Stimulated activated CD4-positive, alpha-beta T cell treated with anti-CD3 and anti-CD28 coated beads, TNF-alpha, amount 100 ng/mL, for 4 hours (primary cell): ENCODE results near the gene OTUD4.

Experiments used
- DNase-seq, 3 experiments: peaks; one replicate each; pipeline ENCODE4 v3.0.0-alpha.2; 2020; ENCODE audit warnings: low read depth in 3 of 3

OTUD4 gene

DNA sequence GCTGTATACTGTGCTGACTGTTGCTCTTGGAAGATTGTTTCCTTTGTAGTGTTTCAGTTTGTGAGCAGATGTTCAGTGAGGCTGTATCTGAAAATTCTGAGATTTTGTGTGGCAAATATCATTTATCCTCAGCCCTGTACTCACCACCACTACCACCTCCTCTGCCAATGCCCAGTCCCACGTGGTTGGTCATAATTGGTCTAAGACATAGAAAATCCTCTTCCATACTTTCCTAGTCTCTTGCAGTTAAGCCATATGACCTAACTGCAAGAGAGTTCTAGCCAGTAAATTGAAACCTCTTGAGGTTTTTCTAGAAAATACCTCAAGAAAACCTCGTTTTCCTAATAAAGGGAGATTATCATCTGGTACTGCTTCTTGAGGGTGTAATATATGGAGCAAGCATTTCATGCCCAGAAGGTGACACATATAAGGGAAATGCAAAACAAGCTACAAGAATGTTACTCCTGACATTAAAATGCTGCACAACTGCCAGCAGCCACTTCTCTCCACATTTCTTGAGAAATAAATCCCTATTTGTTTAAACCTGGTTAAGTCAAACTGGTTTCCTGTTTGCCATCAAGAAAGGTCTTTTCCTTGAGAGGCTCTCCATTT lies 49.5 kb downstream of the OTUD4 start:
- no peak for DNase-seq

DNA sequence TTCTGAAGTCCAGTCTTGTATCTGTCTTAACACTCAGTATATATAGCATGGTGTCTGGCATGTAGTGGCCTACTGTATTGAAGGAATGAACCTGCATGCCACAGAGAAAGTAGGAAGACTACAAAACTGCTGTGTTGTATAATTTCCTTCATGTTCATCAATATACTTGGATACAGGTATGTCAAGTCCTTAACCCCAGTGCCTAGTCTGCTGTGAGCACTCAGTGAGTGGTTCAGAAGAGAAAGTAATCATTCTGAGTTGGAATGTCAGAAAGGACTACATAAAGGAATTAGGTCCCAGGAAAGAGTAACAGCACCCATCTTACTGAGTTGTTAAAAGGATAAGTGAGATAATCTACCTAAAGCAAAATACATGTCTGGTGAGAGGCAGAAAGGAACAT lies 50.3 kb downstream of the OTUD4 start:
- DNase-seq = no peak

DNA sequence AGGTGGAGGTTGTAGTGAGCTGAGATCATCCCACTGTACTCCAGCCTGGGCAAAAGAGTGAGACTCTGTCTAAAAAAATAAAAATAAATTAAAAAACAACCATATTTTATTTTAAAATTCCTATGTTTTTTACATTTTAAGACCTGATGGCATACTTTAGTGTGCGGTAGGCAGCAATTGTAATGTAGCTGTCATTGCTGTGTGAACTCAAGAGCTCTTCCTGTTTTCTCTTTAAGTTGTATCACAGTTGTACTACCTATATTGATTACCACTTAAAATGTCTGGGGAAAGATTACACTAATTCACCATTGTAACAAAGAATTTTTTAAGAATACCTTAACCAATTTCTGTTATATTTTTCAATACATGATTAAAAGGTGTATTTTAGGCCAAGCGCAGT lies 55.0 kb downstream of the OTUD4 start:
- no peak for DNase-seq

DNA sequence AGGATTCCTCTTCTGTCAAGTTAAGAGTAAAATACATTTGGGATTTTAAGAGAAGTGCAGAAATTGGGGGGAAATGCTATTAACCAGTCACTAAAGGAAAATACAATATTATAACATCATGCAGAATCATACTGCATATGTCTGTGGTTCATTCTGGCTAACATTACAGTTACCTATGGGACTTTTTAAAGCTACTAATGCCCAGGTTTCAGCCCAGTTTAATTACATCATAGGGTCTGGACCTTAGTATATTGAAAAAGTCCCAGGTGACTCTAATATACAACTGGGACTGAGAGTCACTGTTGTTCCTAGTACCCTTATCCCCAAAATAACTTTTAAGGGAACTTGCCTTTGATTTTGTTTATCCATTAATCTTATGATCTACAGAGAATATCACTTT lies 72.3 kb downstream of the OTUD4 start:
- no peak for DNase-seq

DNA sequence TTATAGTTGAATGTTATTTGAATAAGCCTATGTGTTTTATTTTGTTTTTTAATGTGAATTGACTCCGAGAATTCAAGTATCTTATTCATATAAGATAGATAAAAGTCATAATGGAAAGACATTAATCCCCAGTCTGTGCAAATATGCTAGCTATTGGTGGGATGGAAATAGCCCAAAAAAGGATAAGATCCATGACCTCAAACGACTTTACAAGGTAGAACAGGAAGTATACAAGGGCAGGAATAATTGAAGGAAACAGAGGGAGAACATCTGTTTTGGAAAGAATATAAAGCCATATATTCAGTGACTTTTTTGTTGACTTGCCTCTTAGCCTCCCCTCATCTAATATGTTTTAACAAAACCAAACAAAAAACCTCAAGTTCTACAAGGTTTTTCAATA lies 73.3 kb downstream of the OTUD4 start:
- DNase-seq = no peak

DNA sequence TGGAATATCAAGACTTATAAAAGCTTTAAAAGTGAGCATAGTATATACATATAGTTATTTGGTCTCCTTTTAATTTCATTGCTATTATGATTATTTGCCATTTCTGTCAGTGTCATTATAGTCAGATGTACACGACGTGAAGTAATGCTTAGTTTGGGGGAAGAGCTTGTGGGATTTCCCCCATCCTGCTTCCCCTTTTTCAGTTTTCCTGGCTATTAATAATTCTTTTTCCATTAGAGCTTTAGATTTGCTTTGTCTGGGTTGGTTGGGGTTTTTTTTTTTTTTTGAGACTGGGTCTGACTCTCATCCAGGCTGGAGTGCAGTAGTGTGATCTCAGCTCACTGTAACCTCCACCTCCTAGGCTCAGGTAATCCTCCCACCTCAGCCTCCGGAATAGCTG lies 76.9 kb downstream of the OTUD4 start:
- DNase-seq = no peak

DNA sequence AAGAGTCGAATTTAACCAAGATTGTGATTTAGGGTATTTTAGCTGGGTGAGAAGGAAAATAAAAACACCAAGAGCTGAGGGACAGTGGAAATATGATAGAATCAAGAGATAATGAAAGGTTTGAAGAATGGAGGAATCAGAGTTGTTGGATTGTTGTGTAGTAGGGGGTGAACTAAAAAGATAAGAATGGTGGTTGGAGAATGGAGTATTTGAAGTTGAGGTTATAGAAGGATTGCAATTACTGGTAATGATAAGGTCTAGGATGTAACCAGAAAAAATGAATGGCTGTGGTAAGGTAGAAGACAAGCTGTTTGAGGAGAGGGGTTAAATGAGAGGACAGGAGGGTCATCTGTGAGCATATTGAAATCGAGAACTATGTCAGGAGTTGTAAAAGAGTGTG lies 77.8 kb downstream of the OTUD4 start:
- no peak for DNase-seq

DNA sequence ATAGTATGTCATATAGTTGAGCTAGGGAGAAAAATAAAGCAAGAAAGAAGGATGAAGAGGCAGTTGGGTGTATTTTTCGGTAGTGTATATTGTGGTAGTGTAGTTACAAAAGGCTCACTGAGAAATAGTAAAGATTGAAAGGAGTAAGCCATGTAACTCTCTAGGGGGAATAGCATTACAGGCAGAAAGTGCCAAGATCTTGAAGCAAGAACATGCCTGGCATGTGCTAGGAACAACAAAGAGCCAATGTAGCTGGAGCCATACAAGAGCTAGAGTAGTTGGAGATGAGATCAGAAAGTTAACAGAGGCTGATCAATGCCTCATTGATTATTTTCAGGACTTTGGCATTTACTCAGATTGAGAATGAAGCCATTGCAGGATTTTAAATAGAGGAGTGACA lies 79.3 kb downstream of the OTUD4 start:
- DNase-seq = no peak

DNA sequence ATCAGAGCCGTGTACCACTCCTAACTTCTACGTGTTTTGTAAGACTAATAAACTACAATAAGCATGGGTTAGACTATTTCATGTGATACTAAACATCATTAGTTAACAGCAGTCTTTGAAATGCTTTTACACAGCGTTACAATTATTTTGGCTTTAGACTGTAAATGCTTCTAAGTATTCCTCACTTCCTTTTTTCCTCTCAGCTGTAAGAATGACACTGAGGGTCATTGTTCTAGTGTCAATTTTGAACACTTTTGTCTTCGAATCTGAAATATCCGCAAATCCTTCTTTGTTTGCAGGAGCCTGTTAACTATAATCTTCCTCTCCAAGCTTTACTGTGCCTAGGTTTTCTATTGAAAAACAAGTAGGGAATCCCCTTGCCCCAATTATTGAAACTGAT lies 80.7 kb downstream of the OTUD4 start:
- DNase-seq = no peak

DNA sequence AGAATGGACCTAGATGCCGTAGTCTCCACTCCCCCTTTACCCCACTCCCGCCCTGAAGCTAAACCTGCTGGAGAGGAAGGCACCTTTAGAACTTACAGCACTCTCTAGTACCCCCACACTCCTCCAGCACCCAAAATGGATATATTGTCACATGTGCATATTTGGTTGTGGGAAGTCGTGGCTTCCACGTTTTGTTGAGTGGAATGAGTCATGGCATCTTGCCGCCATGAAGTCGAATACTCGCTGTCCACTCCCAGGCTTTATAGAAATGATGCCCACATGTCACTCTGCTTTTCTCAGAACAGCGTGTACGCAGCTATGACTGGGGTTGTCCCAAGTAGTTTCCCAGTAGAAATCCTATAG lies 81.7 kb downstream of the OTUD4 start:
- DNase-seq = peak in 2 of 3 experiments; percentile 30

DNA sequence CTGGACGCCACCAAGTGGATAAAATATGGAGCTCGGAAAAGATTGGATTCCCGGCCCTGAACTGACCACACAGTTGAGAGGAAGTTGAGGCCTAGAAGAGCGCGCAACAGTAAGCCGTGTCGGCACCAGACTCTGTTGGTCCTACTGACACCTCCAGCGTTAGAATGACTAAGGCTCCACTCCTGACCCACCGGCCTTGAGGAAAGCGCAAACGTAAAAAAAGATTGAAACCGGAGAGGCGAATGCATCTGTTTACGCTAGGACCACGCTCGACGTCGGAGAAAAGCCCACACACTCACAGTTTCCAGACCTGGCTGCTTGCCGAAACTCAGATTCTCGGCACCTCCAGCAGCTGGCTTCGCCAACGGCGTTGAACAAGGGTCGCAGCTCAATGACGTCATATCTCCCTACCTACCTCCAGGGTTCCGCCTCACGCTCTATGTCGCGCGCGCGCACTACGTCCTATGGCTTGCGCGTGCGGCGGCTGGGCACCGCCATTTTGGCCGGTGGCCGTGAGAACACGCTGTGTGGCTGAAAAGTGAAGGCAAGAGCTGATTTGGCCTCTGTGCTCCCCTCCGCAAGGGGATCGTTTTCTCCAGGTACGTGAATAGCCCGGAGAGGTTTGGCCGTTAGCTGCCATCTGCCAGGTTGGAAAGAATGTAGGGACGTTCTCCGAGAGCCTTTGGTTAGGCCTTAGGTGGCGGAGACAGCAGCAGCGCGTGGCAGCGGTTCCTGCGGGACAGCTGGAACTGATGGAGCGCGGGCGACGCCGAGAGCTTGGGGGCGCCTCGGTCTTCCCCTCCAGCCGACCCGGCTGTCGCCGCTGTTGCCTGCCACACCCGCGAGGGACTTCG lies 82.3 kb downstream of the OTUD4 start, which contains the start of the genes ABCE1 and ANAPC10:
TSS of gene ABCE1 (plus strand) at position 491 of the 854 bp plus-strand sequence. CDS start 6,102 bp downstream, outside the sequence.
TSS of gene ANAPC10 (minus strand) at position 376 of the 854 bp plus-strand sequence. CDS start 2,097 bp downstream, outside the sequence.
- peak; percentile 82 to 93 (median 92) for DNase-seq

DNA sequence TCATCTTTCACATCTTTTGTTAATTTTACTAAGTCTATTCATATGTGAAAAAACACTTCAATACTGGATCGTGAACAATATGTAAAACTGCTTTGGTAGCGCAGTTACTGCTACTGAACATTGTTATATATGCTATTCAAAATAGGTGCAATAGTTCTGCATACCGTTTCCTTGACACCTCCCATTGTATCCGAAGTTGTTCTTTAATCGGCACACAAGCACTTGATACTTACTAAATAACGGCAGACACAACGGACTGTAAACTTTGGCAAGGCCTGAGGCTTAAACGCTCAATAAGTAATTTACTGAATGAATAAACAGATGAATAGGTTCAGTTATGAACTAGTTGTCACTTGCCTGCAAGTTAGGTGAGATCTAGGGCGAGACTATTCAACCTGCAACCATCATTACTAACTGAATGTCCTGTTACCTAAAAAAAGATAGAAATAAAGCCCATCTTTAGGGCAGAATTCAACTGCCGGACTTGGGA lies 83.0 kb downstream of the OTUD4 start:
- no peak for DNase-seq

DNA sequence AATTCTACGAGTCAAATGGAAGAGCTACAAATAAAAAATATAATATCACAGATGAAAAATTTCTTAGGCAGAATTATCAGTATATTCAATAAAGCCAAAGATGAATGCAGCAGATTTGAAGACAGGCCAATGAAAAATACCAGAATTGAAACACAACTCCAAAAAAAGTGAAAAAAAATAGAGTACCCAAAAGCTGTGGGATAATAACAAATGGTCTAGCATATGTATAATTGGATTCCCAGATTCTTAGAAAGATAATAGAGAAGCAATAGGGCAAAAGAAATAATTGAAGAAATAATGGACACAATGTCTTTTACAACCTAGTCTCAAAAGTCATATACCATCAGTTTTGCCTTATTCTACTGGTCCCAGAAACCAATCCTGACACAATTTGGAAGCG lies 86.8 kb downstream of the OTUD4 start:
- DNase-seq = no peak

DNA sequence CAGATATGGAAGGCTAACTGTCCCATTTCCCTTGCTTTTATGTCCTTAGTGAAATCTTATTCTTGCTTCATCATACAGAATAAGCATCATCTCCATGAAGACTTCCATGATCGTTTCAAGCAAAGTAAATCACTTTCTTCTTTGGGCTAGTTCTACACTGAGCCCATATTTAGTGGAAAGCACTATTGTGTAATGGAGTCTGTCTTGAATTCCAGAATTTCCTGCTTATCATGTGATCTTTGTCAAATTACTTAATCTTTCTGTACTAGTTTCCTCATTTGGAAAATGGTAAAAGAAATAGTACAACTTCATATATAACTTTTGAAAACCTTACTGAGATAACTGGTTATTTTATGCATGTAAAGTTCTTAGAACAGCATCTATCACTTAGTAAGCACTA lies 90.0 kb downstream of the OTUD4 start:
- no peak for DNase-seq

DNA sequence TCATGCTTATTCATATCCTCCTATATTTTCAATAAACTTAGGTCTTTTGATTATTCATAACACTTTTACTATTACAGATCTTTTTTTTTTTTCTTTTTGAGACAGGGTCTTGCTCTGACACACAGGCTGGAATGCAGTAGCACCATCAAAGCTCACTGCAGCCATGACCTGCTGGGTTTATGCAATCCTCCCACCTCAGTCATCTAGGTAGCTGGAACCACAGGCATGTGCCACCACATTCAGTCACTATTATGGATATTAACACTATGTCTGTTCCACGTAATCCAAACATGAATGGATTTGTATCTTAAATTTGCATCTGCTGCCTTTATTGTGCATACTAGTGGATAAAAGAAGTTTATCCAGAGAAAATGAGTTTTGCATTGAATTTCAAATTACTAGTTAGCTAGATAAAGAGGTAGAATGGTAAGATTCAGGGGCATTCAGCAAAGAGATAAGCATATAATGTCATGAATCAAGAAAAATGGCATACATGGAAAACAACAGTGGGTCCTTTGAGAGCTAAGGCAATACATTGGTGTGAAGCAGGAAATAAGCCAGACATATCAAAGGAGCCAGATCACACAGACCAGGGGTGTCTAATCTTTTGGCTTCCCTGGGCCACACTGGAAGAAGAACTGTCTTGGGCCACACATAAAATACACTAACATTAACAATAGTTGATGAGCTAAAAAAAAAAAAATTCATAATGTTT lies 96.3 kb downstream of the OTUD4 start:
- DNase-seq = no peak
